Measurements from ENCODE around the gene BABAM2.
"Not testable (repeated sequence)": the region's sequence is repeated elsewhere in the genome, so short reads cannot be mapped to it uniquely, and the experiment has no call there.

BABAM2 gene

DNA sequence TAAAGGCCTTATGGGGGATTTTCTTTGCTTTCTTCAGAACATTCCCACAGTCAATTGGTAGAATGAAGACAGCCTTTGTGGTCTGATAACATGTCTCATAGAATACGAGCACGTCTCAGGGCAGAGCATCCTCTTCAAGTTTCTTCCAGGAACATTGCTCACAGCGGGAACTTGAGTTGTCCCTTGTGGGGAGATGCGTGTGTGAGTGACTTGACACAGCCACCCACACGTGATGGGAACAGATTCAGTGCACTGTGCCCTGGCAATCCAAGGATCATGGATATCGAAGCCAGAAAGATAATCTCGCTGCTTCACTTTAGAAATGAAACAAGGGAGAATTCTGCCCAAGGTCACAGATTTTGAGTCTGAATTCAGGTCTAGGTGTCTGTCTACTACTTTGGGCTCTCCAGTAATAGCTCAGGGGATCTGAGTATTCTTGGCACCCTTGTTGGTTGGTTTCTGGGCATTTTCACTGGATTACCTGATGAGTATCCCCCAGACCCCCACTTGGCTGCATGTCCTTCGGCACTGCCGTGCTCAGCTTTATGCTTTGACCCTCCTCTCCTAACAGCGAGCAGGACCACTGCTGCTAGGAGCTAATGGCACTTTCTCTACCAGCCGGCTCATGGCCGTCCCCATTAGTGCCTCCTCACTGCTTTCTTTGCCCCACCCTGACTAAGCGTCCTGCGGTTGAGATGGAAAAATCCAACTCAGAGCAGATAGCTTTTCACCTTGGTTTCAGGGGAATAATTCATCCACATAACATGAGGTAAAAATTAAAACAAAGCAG is 426.2 kb downstream of the BABAM2 start:
- no peak for DNase-seq (ENCODE audit: low spot score)

DNA sequence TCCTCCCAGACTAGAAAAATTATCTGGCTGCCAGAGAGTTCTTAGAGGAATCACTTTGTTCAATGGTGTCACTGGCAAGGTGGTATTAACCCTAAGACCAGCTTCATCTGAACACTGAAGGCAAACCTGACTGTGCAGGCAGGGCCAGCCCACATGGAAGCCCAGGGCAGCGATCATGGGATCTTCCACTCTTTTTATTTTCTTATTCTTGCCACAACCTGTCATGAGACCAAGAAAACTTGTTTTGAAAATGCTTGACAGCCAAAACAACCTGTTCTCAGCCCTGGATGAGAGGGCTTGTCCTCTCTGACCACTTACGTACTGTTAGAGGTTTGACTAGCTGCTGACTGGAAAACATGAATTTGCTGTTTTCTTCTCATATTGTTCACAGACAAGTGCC is 426.9 kb downstream of the BABAM2 start:
- no peak for DNase-seq (ENCODE audit: low spot score)

DNA sequence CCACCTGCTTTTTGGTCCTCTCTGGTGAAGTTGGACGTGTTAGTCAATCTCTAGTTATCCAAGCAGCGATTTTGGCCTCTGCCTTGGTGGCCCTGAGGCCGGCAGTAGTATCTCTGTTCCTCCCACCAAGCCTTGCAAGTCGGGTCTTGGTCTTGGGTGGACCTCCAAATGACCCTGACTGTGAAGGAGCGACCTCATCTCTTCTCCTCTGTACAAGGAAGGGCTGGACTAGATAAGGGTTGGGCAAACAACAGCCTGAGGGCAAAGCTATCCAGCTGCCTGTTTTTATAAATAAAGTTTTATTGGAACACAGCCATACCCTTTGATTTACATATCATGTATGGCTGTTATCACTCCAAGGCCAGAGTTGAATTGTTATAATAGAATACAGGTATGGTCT is 427.5 kb downstream of the BABAM2 start:
- DNase-seq (ENCODE audit: low spot score): no peak

DNA sequence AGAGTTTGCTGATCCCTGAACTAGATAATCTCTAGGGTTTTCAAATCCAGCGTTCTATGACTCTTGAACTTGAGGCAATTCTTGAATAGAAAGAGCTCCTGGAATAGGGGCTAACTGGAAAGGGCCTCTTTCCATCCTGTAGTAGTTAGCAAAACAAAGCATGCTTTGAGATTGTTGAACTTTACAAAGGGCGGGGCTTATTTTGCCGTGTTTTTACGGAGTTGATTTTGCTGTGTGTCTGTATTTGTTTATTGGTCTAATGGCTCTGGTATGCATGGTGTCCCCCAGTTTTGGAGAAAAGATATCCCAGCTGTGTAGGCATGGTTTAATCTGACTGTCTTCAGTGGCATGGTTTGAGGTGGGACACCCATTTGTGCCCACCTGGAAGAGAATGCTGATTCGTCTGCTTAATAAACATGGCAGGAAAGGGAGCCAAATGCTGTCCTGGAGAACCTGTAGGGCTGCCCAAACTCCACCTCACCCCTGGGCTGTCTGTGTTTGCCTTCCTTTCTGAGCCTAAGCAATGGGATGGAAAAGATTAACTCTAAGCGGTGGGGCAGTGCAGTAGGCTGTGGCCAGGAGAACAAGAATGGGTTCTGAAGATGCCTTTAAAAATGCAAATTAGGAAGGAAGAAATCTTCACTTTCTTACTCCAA is 428.1 kb downstream of the BABAM2 start:
- no peak for DNase-seq (ENCODE audit: low spot score)

DNA sequence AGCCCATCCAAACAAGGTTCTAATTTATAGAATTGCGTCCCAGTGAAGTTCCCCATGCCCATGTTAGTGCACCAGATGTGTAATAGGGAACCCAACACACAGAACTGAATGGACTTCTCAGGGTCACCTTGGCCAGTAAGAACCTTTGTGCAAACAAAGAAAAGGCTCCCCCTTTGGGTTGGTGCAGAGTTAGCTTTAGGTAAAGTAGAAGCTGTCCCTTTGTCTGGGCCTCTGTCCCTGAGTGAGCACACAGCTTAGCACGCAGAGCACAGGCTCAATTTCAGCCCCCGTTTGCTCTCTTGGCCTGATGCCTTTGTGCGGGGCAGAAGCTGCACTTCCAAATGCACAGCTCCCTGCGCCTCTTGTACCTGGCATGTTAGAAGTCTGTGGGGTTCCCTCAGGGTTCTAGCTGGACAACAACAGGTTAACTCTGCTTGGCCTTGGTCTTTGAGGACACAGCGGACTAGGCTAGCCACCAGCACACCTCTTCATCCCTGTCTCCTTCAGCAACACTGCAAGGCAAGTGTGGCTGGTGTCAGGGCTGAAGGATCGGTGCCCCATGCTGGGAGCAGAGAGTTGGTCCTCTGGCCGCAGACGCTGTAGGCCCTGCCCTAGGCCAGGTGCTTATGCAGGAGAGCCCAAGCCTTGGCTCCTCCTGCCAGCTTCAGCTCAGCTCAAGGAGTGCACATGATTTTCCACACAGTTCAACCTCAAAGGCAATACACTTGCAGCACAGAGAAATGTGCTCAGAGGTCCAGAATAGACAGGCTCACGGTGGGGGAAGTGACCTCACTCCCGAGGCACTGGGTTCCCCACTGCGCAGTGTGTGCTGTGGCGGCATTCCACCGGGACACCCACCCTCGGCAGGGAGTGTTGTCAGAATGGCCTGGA is 428.8 kb downstream of the BABAM2 start:
- no peak for DNase-seq (ENCODE audit: low spot score)

DNA sequence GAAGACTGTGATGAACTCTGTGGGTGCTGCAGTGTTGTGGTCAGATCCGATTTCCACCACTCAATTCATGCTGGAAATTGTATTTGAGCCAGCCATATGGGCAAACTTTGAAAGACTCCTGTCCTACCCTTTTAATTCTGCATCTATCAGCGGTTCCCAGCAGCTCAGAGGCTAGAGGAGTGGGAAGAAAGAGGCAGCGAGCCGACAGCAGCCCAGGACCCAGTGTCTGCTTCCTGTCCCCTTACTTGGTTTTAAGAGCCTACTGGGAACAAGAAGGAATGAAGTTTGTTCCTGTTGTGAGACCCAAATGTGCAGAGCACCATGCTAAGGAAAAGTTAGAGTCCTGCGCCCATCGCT is 429.5 kb downstream of the BABAM2 start:
- no peak for DNase-seq (ENCODE audit: low spot score)

DNA sequence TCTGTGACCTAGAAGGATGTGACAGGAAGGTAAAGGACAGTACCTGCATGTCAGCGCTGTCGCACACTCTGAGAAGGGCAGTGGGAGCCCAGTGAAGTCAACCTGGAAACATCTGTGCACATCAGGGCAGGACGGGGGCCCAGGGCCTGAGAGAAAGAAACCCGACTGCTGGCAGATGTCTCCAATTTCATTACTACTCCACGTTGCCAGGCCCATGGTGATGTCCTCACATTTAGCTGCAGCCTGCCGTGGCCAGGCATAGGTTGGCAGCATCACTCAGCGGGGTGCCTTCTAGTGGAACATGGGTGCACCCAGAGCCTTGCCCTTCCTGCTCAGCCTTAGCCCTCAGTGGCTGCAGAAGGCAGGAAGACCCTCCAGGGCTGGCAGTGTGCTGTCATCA is 429.8 kb downstream of the BABAM2 start:
- DNase-seq (ENCODE audit: low spot score): no peak

DNA sequence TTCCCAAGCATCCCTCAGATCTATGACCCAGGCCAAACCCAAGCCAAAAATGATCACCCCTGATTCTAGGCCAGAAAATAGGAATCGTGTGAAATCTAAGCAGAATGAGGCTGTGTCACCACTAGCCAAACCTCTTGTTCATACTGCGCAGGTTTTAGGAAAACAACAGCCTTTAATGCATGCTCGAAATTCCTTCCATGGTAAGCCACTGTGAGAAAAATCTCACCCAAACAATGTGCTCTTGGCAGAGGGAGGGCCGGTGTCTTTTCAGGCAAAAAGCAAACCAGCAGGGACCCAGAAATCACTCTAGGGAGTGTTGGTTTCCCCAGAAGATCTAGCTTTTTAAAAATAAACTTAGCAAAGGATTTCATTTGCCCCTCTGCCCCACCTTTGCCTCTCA is 430.9 kb downstream of the BABAM2 start:
- DNase-seq (ENCODE audit: low spot score): no peak

DNA sequence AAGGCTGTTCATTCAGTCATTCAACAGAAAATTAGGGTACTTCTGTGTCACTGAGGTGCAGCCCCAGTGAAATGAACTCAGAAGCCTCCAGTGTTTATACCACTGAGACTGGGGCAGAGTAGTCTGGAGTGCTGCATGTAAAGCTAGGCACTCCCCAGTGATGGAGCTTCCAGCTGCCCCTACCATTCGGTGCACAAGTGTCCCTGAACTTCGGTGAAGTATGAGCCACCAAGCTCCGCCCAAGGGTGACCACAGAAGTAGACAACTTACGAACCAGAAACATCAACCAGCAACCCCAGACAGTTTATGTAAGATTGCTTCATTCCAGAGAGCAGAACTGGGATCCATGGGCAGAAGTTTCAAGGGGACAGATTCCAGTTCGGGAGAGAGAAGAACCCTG is 431.5 kb downstream of the BABAM2 start:
- no peak for DNase-seq (ENCODE audit: low spot score)

DNA sequence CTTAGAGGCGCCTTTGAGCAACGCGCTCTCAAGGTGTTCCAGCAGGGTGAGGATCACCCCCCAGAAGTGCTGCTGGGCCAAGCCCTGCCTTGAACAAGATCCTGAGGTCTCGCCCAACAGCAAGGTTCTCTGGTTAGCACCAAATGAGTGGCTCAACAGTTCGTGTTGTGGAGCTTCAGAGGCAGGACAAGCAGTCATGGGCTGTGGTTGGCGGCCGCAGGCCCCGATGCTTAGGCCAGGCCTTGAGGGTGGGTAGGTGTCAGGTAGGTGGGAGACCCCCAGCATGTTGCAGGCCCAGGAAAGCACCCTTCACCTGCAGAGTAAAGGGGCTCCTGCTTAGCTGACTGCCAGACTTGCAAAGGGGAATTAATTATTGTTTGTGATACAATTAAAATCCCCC is 431.9 kb downstream of the BABAM2 start:
- no peak for DNase-seq (ENCODE audit: low spot score)

DNA sequence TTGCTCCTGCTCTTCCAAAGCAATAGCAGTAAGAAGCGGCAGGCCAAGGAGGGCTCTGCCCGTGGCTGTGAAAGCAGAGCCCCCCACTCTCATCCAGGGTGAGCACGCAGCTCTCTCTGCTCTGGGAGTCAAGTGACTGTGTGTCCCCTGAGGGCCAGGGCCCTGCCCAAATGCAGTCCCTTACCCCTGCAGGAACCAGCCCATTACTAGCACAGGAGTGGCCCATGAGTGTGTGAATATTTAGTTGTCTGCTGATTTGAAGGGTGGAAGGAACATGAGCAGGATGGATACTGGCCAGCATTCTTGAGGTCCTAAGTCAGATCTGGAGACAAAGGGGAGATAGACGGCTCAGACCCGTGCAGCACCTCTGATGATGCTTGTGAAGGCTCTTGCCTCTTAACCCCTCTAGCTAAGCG is 432.5 kb downstream of the BABAM2 start:
- DNase-seq (ENCODE audit: low spot score): no peak

DNA sequence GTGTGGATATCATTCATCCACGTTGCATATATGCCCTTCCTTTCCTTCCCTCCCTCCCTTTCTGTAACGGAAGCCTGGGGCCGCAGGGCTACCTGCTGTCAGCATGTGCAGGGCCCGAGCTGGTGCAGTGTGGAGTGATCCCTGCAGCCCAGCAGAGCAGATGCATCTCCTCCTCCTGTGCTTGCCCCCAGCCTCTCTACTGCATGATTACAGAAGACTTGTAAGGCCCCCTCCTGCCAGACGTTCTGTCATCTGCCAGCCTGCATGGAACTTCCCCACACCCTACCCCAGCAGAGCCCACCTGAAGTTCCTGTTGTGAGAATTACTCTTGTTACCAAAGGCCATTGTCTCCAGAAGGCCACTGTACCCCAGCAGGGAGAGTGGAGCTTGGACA is 434.6 kb downstream of the BABAM2 start:
- DNase-seq (ENCODE audit: low spot score): no peak

DNA sequence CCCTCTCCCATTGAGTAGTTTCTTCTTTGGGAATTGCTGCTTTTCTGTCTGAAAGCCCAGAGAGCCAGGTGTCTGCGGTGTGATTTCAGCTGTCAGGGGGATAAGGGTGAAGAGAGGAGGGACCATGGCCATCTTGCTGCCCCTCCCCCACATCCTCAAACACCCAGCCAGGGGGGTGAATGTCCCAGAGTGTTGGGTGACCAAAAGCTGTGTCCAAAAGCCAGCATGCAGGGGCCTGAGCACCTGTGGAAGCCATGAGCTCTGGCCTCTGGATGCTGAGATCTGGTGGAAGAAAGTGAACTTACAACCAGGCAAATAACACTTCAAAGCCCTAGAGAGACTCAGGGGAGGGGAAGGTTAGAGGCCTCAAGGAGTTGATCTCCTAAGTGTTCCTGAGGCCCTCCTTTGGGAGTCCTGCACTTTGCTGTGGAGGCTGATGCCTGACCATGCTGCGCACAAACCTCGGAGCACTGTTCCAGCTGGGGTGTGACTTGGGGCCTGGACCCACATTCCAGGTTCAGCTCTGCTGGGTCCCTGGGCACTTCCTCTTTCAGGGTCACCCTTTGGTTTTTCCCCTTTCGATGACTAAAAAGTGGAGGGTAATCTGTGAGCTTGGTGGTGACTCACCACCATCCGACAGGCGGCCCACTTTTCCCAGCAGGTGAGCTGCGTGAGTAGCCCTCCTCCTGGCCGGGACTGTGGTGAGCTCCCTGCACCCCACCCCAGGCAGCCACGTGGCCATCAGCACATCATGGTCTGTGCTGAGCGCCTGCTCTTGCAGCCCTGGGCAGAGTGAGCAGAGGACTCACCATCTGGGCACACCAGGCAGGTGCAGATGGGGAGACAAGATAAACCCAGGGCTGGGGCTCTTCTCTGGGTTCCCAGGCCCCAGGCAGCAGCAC is 435.3 kb downstream of the BABAM2 start:
- peak; percentile 50 for DNase-seq (ENCODE audit: low spot score)

DNA sequence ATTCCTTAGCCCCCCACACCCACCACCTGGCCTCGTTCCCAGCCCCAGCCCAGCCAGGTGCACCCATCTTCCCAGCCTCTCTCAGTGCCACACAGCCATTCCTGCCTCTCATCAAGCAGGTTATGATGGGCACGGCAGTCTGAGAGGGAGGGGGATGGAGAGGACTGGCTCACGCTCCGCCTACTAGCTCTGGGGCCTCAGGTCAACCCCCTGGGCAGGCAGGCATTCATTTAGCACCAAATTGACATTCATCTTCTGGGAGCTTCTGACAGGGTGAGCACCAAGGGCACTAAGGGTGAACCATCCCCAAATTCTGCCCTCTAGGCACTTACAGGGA is 435.9 kb downstream of the BABAM2 start:
- DNase-seq (ENCODE audit: low spot score): no peak

DNA sequence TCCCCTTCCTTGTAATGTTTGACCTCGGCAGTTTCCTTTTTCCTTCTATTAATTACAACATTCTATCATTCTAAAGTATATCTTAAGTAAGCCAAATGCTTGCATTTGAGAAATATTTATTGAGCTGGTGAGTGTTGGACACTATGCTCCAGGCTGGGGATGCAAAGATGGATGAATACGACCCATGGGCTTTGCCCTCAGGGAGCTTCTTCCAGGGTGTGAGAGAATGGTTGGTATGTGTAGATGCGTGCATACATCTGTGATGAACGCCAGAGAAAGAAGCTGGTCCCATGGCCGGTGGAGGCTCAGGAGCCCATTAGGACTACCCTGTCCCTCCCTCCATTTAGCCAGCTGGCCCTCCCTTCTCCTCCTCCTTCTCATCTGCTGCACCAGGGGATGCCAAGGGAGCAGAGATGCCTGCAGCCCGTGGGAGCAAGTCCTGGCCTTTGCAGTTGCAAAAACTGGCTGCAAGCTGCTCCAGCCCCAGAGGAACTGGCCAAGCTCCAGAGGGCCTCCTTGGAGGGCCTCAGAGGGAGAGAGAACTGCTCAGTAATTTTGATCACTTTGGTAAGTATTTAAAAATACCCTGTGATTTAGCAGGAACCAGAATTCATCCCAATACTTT is 436.5 kb downstream of the BABAM2 start:
- DNase-seq (ENCODE audit: low spot score): no peak

DNA sequence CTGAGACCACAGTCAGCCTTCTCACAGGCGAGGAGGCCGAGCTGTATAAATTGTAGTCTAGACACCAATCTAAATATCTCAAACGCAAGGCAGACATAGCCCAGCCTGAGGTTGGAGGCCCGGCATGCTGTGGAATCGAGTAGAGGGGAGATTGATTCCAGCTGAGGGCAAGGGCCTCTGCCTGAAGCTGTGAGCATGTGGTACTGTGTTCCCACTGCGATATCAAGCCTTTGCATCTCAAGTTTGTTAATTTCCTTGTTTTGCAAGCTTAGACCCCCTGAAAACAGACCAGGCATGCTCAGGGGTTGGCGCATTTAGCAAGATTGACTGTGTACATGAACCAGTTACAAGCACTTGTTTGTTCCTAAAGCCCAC is 437.0 kb downstream of the BABAM2 start:
- no peak for DNase-seq (ENCODE audit: low spot score)

DNA sequence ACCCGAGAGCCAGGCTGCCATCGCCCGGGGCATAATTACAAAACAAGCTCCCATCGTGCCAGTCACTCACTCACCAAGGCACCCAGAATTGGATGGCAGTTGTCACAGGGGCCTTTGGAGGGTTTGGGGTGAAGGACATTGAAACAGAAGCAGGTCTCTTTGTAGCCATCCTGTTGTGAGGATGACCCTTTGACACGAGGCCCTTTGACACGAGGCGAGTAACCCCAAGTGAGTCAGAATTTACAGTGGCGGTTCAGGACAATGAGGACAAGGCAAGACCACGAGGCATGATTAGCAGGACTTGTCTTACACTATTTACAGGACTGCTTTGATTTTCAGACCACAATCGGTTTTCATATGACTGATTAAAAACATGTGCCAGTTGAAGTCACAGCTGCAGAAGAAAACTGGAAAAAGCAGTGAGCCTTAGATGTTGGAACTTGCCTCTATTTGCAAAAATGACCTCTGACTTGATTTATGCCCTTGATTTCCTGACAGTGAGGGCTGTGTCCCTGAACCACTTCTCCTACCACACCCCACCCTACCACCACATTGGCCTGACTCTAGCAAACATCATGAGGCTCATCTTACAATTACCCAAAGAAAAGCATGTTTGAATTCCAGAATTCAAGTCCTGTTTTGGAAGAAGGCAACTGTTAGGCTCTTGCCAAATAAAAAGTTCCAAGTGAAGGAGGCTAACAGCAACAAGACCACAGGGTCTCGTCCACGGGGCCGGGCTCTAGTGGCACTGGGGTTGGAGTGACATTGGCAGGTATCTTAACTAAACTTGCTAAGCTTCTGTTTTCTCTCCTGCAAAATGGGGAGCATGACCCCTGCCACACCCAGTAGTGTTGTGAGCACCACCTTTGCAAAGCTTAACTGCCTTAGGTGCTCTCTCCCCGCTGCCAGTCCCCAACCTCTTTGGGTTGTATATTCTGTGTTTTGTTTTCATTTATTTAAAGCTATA is 437.7 kb downstream of the BABAM2 start:
- peak; percentile 55 for DNase-seq (ENCODE audit: low spot score)

DNA sequence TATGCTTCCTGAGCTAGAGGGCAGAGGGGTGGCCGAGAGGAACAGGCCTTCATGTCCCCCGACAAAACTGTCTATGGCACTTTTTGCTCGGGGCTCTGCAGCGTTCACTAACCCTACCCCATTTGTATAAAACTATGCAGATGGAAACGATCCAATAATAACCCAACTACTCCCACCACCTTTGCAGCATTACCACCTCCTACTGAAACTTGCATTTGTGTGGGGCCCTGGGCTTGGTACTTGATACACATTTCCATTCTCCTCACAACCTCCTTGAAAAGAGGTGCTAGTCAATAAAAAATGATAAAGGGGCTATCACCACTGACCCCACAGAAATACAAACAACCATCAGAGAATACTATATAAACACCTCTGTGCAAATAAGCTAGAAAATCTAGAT is 438.7 kb downstream of the BABAM2 start:
- DNase-seq (ENCODE audit: low spot score): no peak

DNA sequence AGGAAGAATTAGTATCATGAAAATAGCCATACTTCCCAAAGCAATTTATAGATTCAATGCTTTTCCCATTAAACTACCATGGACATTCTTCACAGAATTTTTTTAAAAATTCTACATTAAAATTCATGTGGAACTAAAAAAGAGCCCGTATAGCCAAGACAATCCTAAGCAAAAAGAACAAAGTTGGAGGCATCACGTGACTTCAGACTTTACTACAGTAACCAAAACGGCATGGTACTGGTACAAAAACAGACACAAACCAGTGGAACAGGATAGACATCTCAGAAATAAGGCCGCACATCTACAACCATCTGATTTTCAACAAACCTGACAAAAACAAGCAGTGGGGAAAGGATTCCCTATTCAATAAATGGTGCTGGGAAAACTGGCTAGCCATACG is 440.2 kb downstream of the BABAM2 start:
- not testable (repeated sequence) for DNase-seq (ENCODE audit: low spot score)

DNA sequence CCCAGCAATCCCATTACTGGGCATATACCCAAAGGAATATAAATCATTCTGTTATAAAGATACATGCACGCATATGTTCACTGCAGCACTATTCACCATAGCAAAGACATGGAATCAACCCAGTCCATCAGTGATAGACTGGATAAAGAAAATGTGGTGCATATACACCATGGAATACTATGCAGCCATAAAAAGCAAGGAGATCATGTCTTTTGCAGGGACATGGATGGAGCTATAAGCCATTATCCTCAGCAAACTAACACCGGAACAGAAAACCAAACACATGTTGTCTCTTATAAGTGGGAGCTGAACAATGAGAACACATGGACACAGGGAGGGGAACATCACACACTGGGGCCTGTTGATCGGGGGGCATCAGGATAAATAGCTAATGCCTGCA is 441.3 kb downstream of the BABAM2 start:
- not testable (repeated sequence) for DNase-seq (ENCODE audit: low spot score)

Measured in activated CD4-positive, alpha-beta T cell treated with anti-CD3 and anti-CD28 coated beads, Interleukin-2, Interleukin-4, amounts not matched to agents 100 ng/mL and 50 ng/mL, durations not matched to agents 16 hours and 8 hours (primary cell).